Endothelial cell of umbilical vein (primary cell): ENCODE results near the gene MTMR6. TPM values are rescaled to one million over a fixed set of nuclear protein-coding genes. Genes with fewer than 3 reads are reported as not detected.
"Not testable (repeated sequence)": the region's sequence is repeated elsewhere in the genome, so short reads cannot be mapped to it uniquely, and the experiment has no call there.

Experiments used
- BruUV-seq: library from RNA; stranded (reverse); fragments of 400-500 nt; replicated peaks from 2 replicates; lab custom pipeline; 2021; lab: Mats Ljungman, UMichigan
- CTCF ChIA-PET: fragments of 300-600, 350-600 bp; sonication (Branson Sonifier 250); formaldehyde crosslinking; loops from one replicate; lab custom pipeline; 2021; ENCODE audit warnings: antibody characterized with exemption, inconsistent platforms; lab: Charles Lee
- POLR2A ChIA-PET: fragments of 300-600, 350-600 bp; sonication (Branson Sonifier 250); formaldehyde crosslinking; loops from one replicate; lab custom pipeline; 2021; ENCODE audit warnings: antibody characterized with exemption, inconsistent platforms; lab: Charles Lee
- DNase-seq: peaks from one replicate; pipeline ENCODE4 v3.0.0-alpha.2; 2011; ENCODE audit warnings: low read depth, low spot score
- FAIRE-seq: peaks from 2 replicates; lab custom pipeline; 2011; peaks lifted over from hg19 to GRCh38; lab: Jason Lieb, UNC
- H2AFZ ChIP-seq: 2 replicates; pipeline ENCODE4 v1.6.0; 2012; ENCODE audit warnings: low read depth, low read length, control low read depth, inconsistent platforms
- H3K27ac ChIP-seq: 2 replicates; pipeline ENCODE4 v1.5.1; 2011; ENCODE audit warnings: low read depth, mild to moderate bottlenecking, control low read depth, low read length, moderate library complexity; ENCODE audit not compliant: insufficient read depth
- H3K27me3 ChIP-seq, 2 experiments: 2 replicates each; pipeline versions ENCODE4 v1.6.0 to v1.6.1; 2011; ENCODE audit warnings: low read length in 2 of 2, mixed read lengths in 1 of 2; ENCODE audit not compliant: control insufficient read depth in 2 of 2, insufficient read depth in 2 of 2
- H3K36me3 ChIP-seq, 2 experiments: 2 replicates in 1 of 2; 3 replicates in 1 of 2; pipeline ENCODE4 v1.5.1; 2011; ENCODE audit warnings: low read length in 2 of 2, mild to moderate bottlenecking in 1 of 2, moderate library complexity in 1 of 2; ENCODE audit not compliant: control insufficient read depth in 2 of 2, insufficient read depth in 2 of 2; ENCODE audit errors: extremely low read depth in 1 of 2
- H3K4me1 ChIP-seq: 3 replicates; pipeline ENCODE4 v1.5.1; 2011; ENCODE audit warnings: mild to moderate bottlenecking, low read length; ENCODE audit not compliant: control insufficient read depth, insufficient read depth; ENCODE audit errors: extremely low read depth
- H3K4me2 ChIP-seq: 2 replicates; pipeline ENCODE4 v1.6.1; 2011; ENCODE audit warnings: low read length, control low read depth, mixed read lengths; ENCODE audit not compliant: insufficient read depth
- H3K4me3 ChIP-seq, 3 experiments: fragments of 200-600 bp in 1 of 3; sonication (generic), shearing (Covaris generic) in 1 of 3; replicated peaks in 1 of 3; 2 replicates each; pipeline ENCODE4 v1.5.1; 2011 to 2016; ENCODE audit warnings: control low read depth in 3 of 3, low read length in 3 of 3, mild to moderate bottlenecking in 2 of 3, inconsistent platforms in 1 of 3, low read depth in 1 of 3, moderate library complexity in 1 of 3; ENCODE audit not compliant: insufficient read depth in 1 of 3
- H3K79me2 ChIP-seq: 2 replicates; pipeline ENCODE4 v1.6.0; 2012; ENCODE audit warnings: low read length, inconsistent platforms; ENCODE audit not compliant: control insufficient read depth, insufficient read depth
- H3K9ac ChIP-seq: replicated peaks from 2 replicates; pipeline ENCODE3; 2011; ENCODE audit warnings: low read length, control low read depth; ENCODE audit not compliant: insufficient read depth; ENCODE audit errors: extremely low read depth
- H3K9me1 ChIP-seq: replicated peaks from 3 replicates; pipeline ENCODE4 v1.6.0; 2011; ENCODE audit warnings: mild to moderate bottlenecking, low read length; ENCODE audit not compliant: control insufficient read depth, insufficient read depth; ENCODE audit errors: extremely low read depth
- H3K9me3 ChIP-seq: replicated peaks from 2 replicates; pipeline ENCODE4 v1.5.1; 2012; ENCODE audit warnings: low read length, inconsistent platforms; ENCODE audit not compliant: control insufficient read depth, insufficient read depth
- H4K20me1 ChIP-seq: replicated peaks from 2 replicates; pipeline ENCODE3; 2011; ENCODE audit warnings: mild to moderate bottlenecking, low read length; ENCODE audit not compliant: control insufficient read depth, insufficient read depth; ENCODE audit errors: extremely low read depth
- CTCF ChIP-seq, 2 donors: IDR thresholded peaks; 1 replicate in 1 of 2; 2 replicates in 1 of 2; pipeline ENCODE4 v1.5.1; 2011; ENCODE audit warnings: low read length in 2 of 2, mild to moderate bottlenecking in 2 of 2, moderate library complexity in 2 of 2, control low read depth in 1 of 2, inconsistent platforms in 1 of 2, low read depth in 1 of 2; ENCODE audit not compliant: insufficient read depth in 1 of 2; ENCODE audit errors: extremely low read depth in 1 of 2
- EZH2 ChIP-seq: IDR thresholded peaks from 2 replicates; pipeline ENCODE4 v1.6.1; 2012; ENCODE audit warnings: borderline replicate concordance, low read depth, mild to moderate bottlenecking, moderate library complexity, low read length, inconsistent platforms; ENCODE audit not compliant: severe bottlenecking
- FOS ChIP-seq: IDR thresholded peaks from 2 replicates; pipeline ENCODE4 v1.6.1; 2011; ENCODE audit warnings: mild to moderate bottlenecking, low read length, moderate library complexity, borderline replicate concordance; ENCODE audit not compliant: insufficient read depth
- GATA2 ChIP-seq: IDR thresholded peaks from 2 replicates; pipeline ENCODE4 v1.7.0; 2011; ENCODE audit warnings: low read depth, mild to moderate bottlenecking, moderate library complexity, mixed read lengths, low read length; ENCODE audit not compliant: insufficient read length, insufficient read depth
- JUN ChIP-seq: IDR thresholded peaks from 2 replicates; pipeline ENCODE4 v1.6.1; 2011; ENCODE audit warnings: borderline replicate concordance, low read depth; ENCODE audit not compliant: insufficient read length, insufficient read depth
- MYC ChIP-seq: IDR thresholded peaks from one replicate; pipeline ENCODE4 v1.6.1; 2011; ENCODE audit warnings: mild to moderate bottlenecking, low read depth, low read length
- POLR2A ChIP-seq: IDR thresholded peaks from 2 replicates; pipeline ENCODE4 v1.6.1; 2012; ENCODE audit warnings: low read depth, mild to moderate bottlenecking, control low read depth, low read length
- POLR2AphosphoS5 ChIP-seq: IDR thresholded peaks from 2 replicates; pipeline ENCODE4 v1.6.1; 2012; ENCODE audit warnings: low read depth, mild to moderate bottlenecking, control low read depth, low read length, moderate library complexity; ENCODE audit not compliant: insufficient read depth
- dilution Hi-C: fragments of 300-500 bp; cut with MboI; formaldehyde crosslinking; loops from one replicate; pipeline ENCODE4 v1.15.0; 2019; ENCODE audit warnings: low sequenced_read_pairs; ENCODE audit not compliant: extremely low pct_ligation_motif_present
- intact Hi-C: fragments of 100-400 bp; cut with micrococcal nuclease; formaldehyde crosslinking; loops from one replicate; pipeline ENCODE4 v1.10.0; 2022
- polyA plus RNA-seq, 4 experiments: library from polyadenylated mRNA; depleted of rRNA in 3 of 4; stranded (reverse) in 3 of 4; unstranded in 1 of 4; fragments of >200 nt; gene quantifications; 2 replicates each; pipeline versions ENCODE4 v1.2.1 to v1.2.3, GENCODE V29; 2011 to 2012; ENCODE audit warnings: missing spikeins in 1 of 4
- total RNA-seq: library from RNA; stranded (reverse); gene quantifications from 2 replicates; pipeline ENCODE4 v1.2.3, GENCODE V29; 2021

Gene MTMR6
- total and polyA plus RNA-seq, 2 donors (not counting 3 experiments of a cell fraction or from before 2014, with no cell fraction given) = 10.2 to 20.9 TPM

- H3K27me3 ChIP-seq, H3K79me2 ChIP-seq, POLR2A ChIA-PET, H3K4me3 ChIP-seq, BruUV-seq, H3K9me1 ChIP-seq, H3K9ac ChIP-seq, H3K9me3 ChIP-seq, H4K20me1 ChIP-seq, H3K4me2 ChIP-seq, FAIRE-seq, H2AFZ ChIP-seq, H3K4me1 ChIP-seq, dilution Hi-C loops: not testable (repeated sequence)
- intact Hi-C loops = loop anchor here (10.0 kb wide), 1 partner anchor 696 kb away; no protein-coding TSS in a partner anchor
- peak; percentile 31 for TF ChIP-seq JUN
- TF ChIP-seq FOS = peak; percentile 24
- Histone ChIP-seq H3K36me3 (peaks cover 0 to 19% of the 10 kb centered on the region in 2 experiments), H3K27ac (peak overlapping the region; percentile 29)
- DNase-seq = peak; percentile 9
- CTCF ChIA-PET = interaction anchor here (1.3 kb wide), 1 partner anchor 32 kb away, joined by 3 read pairs; no protein-coding TSS in a partner anchor
Observed at GRCh38 chr13:25318946-25319345, 31.7 kb upstream of the MTMR6 start.

- Histone ChIP-seq H3K9ac (no peak overlapping the region), H3K79me2 (peaks cover 29% of the 10 kb centered on the region), H3K9me1 (no peaks in the 10 kb centered on the region), H2AFZ (no peak overlapping the region), H3K4me3 (no peak overlapping the region), H3K36me3 (peaks cover 4 to 18% of the 10 kb centered on the region in 2 experiments), H3K4me2 (no peak overlapping the region), H4K20me1 (no peaks in the 10 kb centered on the region), H3K9me3 (no peaks in the 10 kb centered on the region), H3K4me1 (peaks cover 6% of the 10 kb centered on the region), H3K27me3 (no peaks in the 10 kb centered on the region), H3K27ac (no peak overlapping the region)
- FAIRE-seq (no peak), DNase-seq (no peak)
- intact Hi-C loops (loop anchor here (10.0 kb wide), 1 partner anchor 704 kb away; no protein-coding TSS in a partner anchor), dilution Hi-C loops (no loop called here)
- CTCF ChIA-PET = no interaction called here
- POLR2A ChIA-PET = no interaction called here
- TF ChIP-seq GATA2 = no peak
- no peak for TF ChIP-seq POLR2AphosphoS5
- no peak for TF ChIP-seq FOS
- TF ChIP-seq EZH2 = no peak
- TF ChIP-seq JUN = no peak
- TF ChIP-seq POLR2A = no peak
- no peak for TF ChIP-seq CTCF (IDR thresholded peaks at IDR 0.05; ENCODE audit: extremely low read depth in 1 of 2, insufficient read depth in 1 of 2, low read depth in 1 of 2, low read length in 2 of 2)
- no peak for TF ChIP-seq MYC
- BruUV-seq = no TSS peak
Observed at GRCh38 chr13:25310891-25311290, 23.6 kb upstream of the MTMR6 start.
